Mucosa of rectum (tissue), 2 donors: ENCODE results near the gene MOGAT3.

Source experiments
- H3K27ac ChIP-seq, 2 donors: one replicate each; pipeline ENCODE4 v1.7.0; 2013; ENCODE audit warnings: inconsistent platforms in 2 of 2, low read depth in 2 of 2, low read length in 2 of 2
- H3K27me3 ChIP-seq, 2 donors: one replicate each; pipeline ENCODE4 v1.7.0; 2013; ENCODE audit warnings: low read length in 2 of 2; ENCODE audit not compliant: control insufficient read depth in 2 of 2, insufficient read depth in 2 of 2
- H3K36me3 ChIP-seq, 2 donors: one replicate each; pipeline ENCODE4 v1.7.0; 2013; ENCODE audit warnings: low read length in 2 of 2; ENCODE audit not compliant: control insufficient read depth in 2 of 2, insufficient read depth in 2 of 2
- H3K4me1 ChIP-seq, 2 donors: one replicate each; pipeline ENCODE4 v1.7.0; 2013; ENCODE audit warnings: low read length in 2 of 2, mild to moderate bottlenecking in 1 of 2; ENCODE audit not compliant: control insufficient read depth in 2 of 2, insufficient read depth in 2 of 2
- H3K4me3 ChIP-seq, 2 donors: one replicate each; pipeline ENCODE4 v1.7.0; 2013; ENCODE audit warnings: low read length in 2 of 2
- H3K9ac ChIP-seq, 2 donors: one replicate each; pipeline ENCODE4 v1.7.0; 2013; ENCODE audit warnings: low read length in 2 of 2, low read depth in 1 of 2, mild to moderate bottlenecking in 1 of 2
- H3K9me3 ChIP-seq, 2 donors: one replicate each; pipeline ENCODE4 v1.7.0; 2013; ENCODE audit warnings: low read length in 2 of 2; ENCODE audit not compliant: control insufficient read depth in 2 of 2
- donor health status: healthy.
- donor health status: Normal muscosa, but diverticular disease.

MOGAT3 gene

GRCh38 chr7:101151908-101152651, 48.8 kb downstream of the MOGAT3 start:
- Histone ChIP-seq H3K36me3 (no peaks in the 10 kb centered on the region), H3K27ac (no peak overlapping the region), H3K27me3 (no peaks in the 10 kb centered on the region), H3K4me1 (peaks cover 7 to 10% of the 10 kb centered on the region in 2 donors), H3K4me3 (no peak overlapping the region), H3K9ac (no peak overlapping the region), H3K9me3 (no peaks in the 10 kb centered on the region)
